IMR-90 (cell line): Measurements from ENCODE around the gene PALM.

Source experiments
- BHLHE40 ChIP-seq: fragments of 150-350 bp; IDR thresholded peaks from 2 replicates; pipeline ENCODE4 v1.6.1; 2016; ENCODE audit warnings: mild to moderate bottlenecking, low read depth, low read length
- CEBPB ChIP-seq: IDR thresholded peaks from 2 replicates; pipeline ENCODE4 v1.6.1; 2012; ENCODE audit warnings: low read depth, low read length, improper control_type of control experiment
- FOS ChIP-seq: fragments of 150-350 bp; IDR thresholded peaks from 2 replicates; pipeline ENCODE4 v1.6.1; 2016; ENCODE audit warnings: low read depth, low read length
- MAFK ChIP-seq: IDR thresholded peaks from 2 replicates; pipeline ENCODE4 v1.6.1; 2012; ENCODE audit warnings: low read depth, low read length, improper control_type of control experiment
- POLR2A ChIP-seq: IDR thresholded peaks from 2 replicates; pipeline ENCODE4 v1.6.1; 2012; ENCODE audit warnings: mild to moderate bottlenecking, low read depth, low read length
- TF ChIP-seq, protein P1 (sequence below): conservative IDR thresholded peaks from 2 replicates; pipeline ENCODE4 v1.5.1; 2012; ENCODE audit warnings: mild to moderate bottlenecking, low read depth, low read length, improper control_type of control experiment
- TF ChIP-seq, protein P2 (sequence below): fragments of 150-350 bp; IDR thresholded peaks from 2 replicates; pipeline ENCODE4 v1.6.1; 2017; ENCODE audit warnings: mild to moderate bottlenecking, antibody characterized with exemption, low read length, low read depth
- TF ChIP-seq, protein P3 (sequence below): fragments of 150-350 bp; IDR thresholded peaks from 2 replicates; pipeline ENCODE4 v1.6.1; 2016; ENCODE audit warnings: low read depth, mild to moderate bottlenecking, low read length, moderate library complexity, borderline replicate concordance

DNA sequence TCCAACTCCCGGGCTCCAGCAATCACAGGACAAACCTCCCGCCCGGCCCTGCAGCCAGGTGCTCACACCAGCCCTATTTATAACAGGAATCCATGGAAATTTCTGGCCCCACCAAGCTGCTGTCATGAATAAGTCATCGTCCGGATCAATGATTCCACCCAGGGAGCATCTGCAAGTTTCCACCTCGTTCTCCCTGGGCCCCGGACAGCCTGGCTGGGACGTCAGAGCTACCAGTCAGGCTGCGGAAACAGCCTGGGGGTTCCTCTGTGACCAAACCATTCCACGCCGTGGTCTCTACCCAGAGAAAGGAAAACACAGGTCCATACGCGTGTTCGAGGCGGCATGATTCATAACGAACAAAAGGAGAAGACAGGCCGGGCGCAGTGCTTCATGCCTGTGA is 67.8 kb downstream of the PALM start:
- TF ChIP-seq, protein P1, sequence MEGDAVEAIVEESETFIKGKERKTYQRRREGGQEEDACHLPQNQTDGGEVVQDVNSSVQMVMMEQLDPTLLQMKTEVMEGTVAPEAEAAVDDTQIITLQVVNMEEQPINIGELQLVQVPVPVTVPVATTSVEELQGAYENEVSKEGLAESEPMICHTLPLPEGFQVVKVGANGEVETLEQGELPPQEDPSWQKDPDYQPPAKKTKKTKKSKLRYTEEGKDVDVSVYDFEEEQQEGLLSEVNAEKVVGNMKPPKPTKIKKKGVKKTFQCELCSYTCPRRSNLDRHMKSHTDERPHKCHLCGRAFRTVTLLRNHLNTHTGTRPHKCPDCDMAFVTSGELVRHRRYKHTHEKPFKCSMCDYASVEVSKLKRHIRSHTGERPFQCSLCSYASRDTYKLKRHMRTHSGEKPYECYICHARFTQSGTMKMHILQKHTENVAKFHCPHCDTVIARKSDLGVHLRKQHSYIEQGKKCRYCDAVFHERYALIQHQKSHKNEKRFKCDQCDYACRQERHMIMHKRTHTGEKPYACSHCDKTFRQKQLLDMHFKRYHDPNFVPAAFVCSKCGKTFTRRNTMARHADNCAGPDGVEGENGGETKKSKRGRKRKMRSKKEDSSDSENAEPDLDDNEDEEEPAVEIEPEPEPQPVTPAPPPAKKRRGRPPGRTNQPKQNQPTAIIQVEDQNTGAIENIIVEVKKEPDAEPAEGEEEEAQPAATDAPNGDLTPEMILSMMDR = no peak
- TF ChIP-seq, protein P2, sequence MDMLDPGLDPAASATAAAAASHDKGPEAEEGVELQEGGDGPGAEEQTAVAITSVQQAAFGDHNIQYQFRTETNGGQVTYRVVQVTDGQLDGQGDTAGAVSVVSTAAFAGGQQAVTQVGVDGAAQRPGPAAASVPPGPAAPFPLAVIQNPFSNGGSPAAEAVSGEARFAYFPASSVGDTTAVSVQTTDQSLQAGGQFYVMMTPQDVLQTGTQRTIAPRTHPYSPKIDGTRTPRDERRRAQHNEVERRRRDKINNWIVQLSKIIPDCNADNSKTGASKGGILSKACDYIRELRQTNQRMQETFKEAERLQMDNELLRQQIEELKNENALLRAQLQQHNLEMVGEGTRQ = no peak
- TF ChIP-seq POLR2A (no peak), BHLHE40 (no peak), FOS (no peak), CEBPB (no peak), MAFK (no peak)
- TF ChIP-seq, protein P3, sequence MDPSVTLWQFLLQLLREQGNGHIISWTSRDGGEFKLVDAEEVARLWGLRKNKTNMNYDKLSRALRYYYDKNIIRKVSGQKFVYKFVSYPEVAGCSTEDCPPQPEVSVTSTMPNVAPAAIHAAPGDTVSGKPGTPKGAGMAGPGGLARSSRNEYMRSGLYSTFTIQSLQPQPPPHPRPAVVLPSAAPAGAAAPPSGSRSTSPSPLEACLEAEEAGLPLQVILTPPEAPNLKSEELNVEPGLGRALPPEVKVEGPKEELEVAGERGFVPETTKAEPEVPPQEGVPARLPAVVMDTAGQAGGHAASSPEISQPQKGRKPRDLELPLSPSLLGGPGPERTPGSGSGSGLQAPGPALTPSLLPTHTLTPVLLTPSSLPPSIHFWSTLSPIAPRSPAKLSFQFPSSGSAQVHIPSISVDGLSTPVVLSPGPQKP = no peak
